Adrenal gland (tissue), 12 donors: ENCODE results near the gene AIFM3. TPM values are rescaled to one million over a fixed set of nuclear protein-coding genes. Genes with fewer than 3 reads are reported as not detected.
"Not testable (repeated sequence)": the region's sequence is repeated elsewhere in the genome, so short reads cannot be mapped to it uniquely, and the experiment has no call there.

Source experiments
- DNase-seq, 7 donors: peaks; one replicate each; pipeline ENCODE4 v3.0.0-alpha.2; 2019 to 2020
- H3K27ac ChIP-seq, 5 donors: fragments of 200-600 bp; sonication (generic) in 4 of 5; 1 replicate in 3 of 5; 2 replicates in 2 of 5; pipeline versions ENCODE4 v1.5.1 to v1.8.0; 2016 to 2020; ENCODE audit warnings: mild to moderate bottlenecking in 1 of 5
- H3K27me3 ChIP-seq: fragments of 200-600 bp; 2 replicates; pipeline ENCODE4 v1.8.0; 2021
- H3K36me3 ChIP-seq, 2 donors: fragments of 200-600 bp; replicated peaks in 1 of 2; 1 replicate in 1 of 2; 2 replicates in 1 of 2; pipeline versions ENCODE4 v1.5.1 to v1.8.0; 2018 to 2022
- H3K4me1 ChIP-seq, 2 donors: fragments of 200-600 bp; replicated peaks in 1 of 2; 1 replicate in 1 of 2; 2 replicates in 1 of 2; pipeline versions ENCODE4 v1.5.1 to v1.8.0; 2018 to 2021
- H3K4me3 ChIP-seq, 4 donors: fragments of 200-600 bp; sonication (generic) in 3 of 4; one replicate each; pipeline ENCODE4 v1.5.1; 2016 to 2018
- H3K9me3 ChIP-seq, 3 donors: fragments of 200-600 bp; sonication (generic) in 1 of 3; replicated peaks in 1 of 3; 1 replicate in 2 of 3; 2 replicates in 1 of 3; pipeline versions ENCODE4 v1.5.1 to v1.8.0; 2016 to 2021
- CTCF ChIP-seq, 6 experiments: fragments of 450-650 bp in 4 of 6; fragments of 200-600 bp in 2 of 6; sonication (generic) in 1 of 6; IDR thresholded peaks; 1 replicate in 5 of 6; 2 replicates in 1 of 6; pipeline versions ENCODE4 v1.5.1 to v1.8.0; 2016 to 2021; ENCODE audit warnings: antibody characterized with exemption in 6 of 6, mild to moderate bottlenecking in 2 of 6, moderate library complexity in 1 of 6
- POLR2A ChIP-seq, 2 donors: fragments of 450-650 bp; IDR thresholded peaks; one replicate each; pipeline ENCODE4 v1.6.1; 2017; ENCODE audit warnings: antibody characterized with exemption in 2 of 2, mild to moderate bottlenecking in 2 of 2, moderate library complexity in 1 of 2
- WGBS, 4 donors: extraction: QIAGEN DNeasy Blood & Tissue Kit in 2 of 4; methylation state at CpG; one replicate each; pipeline versions ENCODE4 v1.1.5 to v1.1.7; 2013 to 2017; 5-methylcytosine and 5-hydroxymethylcytosine counted together
- intact Hi-C, 2 donors: fragments of 100-400 bp; cut with DNase I; formaldehyde crosslinking; loops; one replicate each; pipeline versions ENCODE4 v1.14.1 to v1.15.0; 2022 to 2023
- polyA plus RNA-seq, 3 donors: library from polyadenylated mRNA; stranded (reverse); fragments of 200-250 nt in 2 of 3; fragments of 350-450 nt in 1 of 3; fragmentation: Illumina TruSeq in 1 of 3; extraction: RNeasy Lipid Tissue Mini Kit (QIAGEN cat#74804) in 1 of 3; gene quantifications; one replicate each; pipeline ENCODE4 v1.2.3, GENCODE V29; 2013 to 2014
- total RNA-seq, 9 donors: library from RNA; depleted of rRNA in 4 of 9; stranded (reverse); fragments of >200 nt in 4 of 9; fragments of 120-200 nt in 1 of 9; fragmentation: NEBNext Ultra II Directional in 1 of 9; extraction: Animal tissue kit (Norgen Biotek cat#: 25700) in 1 of 9; gene quantifications; one replicate each; pipeline versions ENCODE4 v1.1.0 to v1.2.4, GENCODE V29; 2013 to 2023
- donor health status: healthy with polysubstance abuse.
- donor health status: Bipolar disorder and iron deficiency.
- donor health status: DM: yes; HTN: yes; CAD: no.
- donor health status: DM: no; HTN: no; CAD: no.
- donor health status: DM: no; HTN: no; CAD: no.
- donor health status: DM: yes; HTN: yes; CAD: no.

AIFM3 gene
- total and polyA plus RNA-seq, 12 donors, result 0.37 to 9.1 (median 2.2) TPM

- no peak for DNase-seq
- Histone ChIP-seq H3K4me1 (peaks cover 15 to 46% of the 10 kb centered on the region in 2 donors), H3K9me3 (no peaks in the 10 kb centered on the region), H3K27ac (no peak overlapping the region), H3K36me3 (no peaks in the 10 kb centered on the region), H3K4me3 (no peak overlapping the region), H3K27me3 (no peaks in the 10 kb centered on the region)
- intact Hi-C loops, result no loop called here
- TF ChIP-seq POLR2A (IDR thresholded peaks at IDR 0.05), result no peak
- 40 to 90% (median 77%) methylated on average over 2 to 3 of the region's 3 CpGs for WGBS, 4 donors
Measured at GRCh38 chr22:20922141-20922751, 44.8 kb upstream of the AIFM3 start.

- Histone ChIP-seq H3K4me1 (peaks cover 0 to 41% of the 10 kb centered on the region in 2 donors), H3K27ac (no peak overlapping the region), H3K36me3 (no peaks in the 10 kb centered on the region), H3K9me3 (no peaks in the 10 kb centered on the region), H3K4me3 (no peak overlapping the region), H3K27me3 (no peaks in the 10 kb centered on the region)
- TF ChIP-seq CTCF (IDR thresholded peaks at IDR 0.05) (no peak), POLR2A (IDR thresholded peaks at IDR 0.05) (no peak)
- no peak for DNase-seq
- intact Hi-C loops, result no loop called here
- 89 to 96% (median 92%) methylated on average over 2 of the region's 2 CpGs for WGBS, 4 donors
Measured at GRCh38 chr22:20926243-20926642, 40.8 kb upstream of the AIFM3 start.

DNA sequence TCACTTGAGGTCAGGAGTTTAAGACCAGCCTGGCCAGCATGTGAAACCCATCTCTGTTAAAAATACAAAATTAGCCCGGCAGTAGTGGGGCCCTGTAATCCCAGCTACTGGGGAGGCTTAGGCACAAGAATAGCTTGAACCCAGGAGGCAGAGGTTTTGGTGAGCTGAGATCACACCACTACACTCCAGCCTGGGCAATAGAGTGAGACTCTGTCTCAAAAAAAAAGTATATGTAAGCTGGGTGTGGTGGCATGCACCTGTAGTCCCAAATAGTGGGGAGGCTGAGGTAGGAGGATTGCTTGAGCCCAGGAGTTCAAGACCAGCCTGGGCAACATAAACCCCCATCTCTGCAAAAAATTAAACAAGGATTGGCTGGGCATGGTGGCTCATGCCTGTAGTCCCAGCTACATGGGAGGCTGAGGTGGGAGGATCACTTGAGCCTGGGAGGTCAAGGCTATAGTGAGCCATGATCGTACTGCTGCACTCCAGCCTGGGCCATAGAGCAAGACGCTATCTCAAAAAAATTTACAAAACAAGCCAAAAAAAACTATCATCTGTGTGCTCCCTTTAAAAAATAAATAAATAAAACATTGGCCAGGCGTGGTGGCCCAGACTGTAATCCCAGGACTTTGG lies 39.0 kb upstream of the AIFM3 start:
- Histone ChIP-seq H3K27me3 (no peaks in the 10 kb centered on the region), H3K4me1 (peaks cover 4 to 34% of the 10 kb centered on the region in 2 donors), H3K9me3 (no peaks in the 10 kb centered on the region), H3K27ac (no peak overlapping the region), H3K4me3 (no peak overlapping the region), H3K36me3 (no peaks in the 10 kb centered on the region)
- no peak for TF ChIP-seq CTCF (IDR thresholded peaks at IDR 0.05)
- TF ChIP-seq POLR2A (IDR thresholded peaks at IDR 0.05), result no peak
- no peak for DNase-seq
- 58 to 77% (median 62%) methylated on average over 4 of the region's 4 CpGs for WGBS, 4 donors
- intact Hi-C loops, result no loop called here

- H3K4me3 ChIP-seq, result no peak overlapping the region
- no peaks in the 10 kb centered on the region for H3K27me3 ChIP-seq
- intact Hi-C loops, result no loop called here
- H3K27ac ChIP-seq, result no peak overlapping the region
- TF ChIP-seq POLR2A (IDR thresholded peaks at IDR 0.05) (no peak), CTCF (IDR thresholded peaks at IDR 0.05) (no peak)
- no peaks in the 10 kb centered on the region for H3K36me3 ChIP-seq
- 92 to 100% (median 95%) methylated on average over 4 of the region's 4 CpGs for WGBS, 4 donors
- peaks cover 4 to 34% of the 10 kb centered on the region in 2 donors for H3K4me1 ChIP-seq
- no peaks in the 10 kb centered on the region for H3K9me3 ChIP-seq
- no peak for DNase-seq
Measured at GRCh38 chr22:20928573-20928967, 38.5 kb upstream of the AIFM3 start.

- intact Hi-C loops, result no loop called here
Measured at GRCh38 chr22:20930004-20930403, 37.1 kb upstream of the AIFM3 start.

GRCh38 chr22:20930435-20930834 lies 36.6 kb upstream of the AIFM3 start:
- H3K4me1 ChIP-seq, result peaks cover 4 to 34% of the 10 kb centered on the region in 2 donors
- WGBS, 4 donors, result 92 to 98% (median 97%) methylated on average over 12 of the region's 12 CpGs
- intact Hi-C loops, result not testable (repeated sequence)

More at GRCh38 chr22:20930004-20930403, 37.1 kb upstream of the AIFM3 start:
- no peak for TF ChIP-seq CTCF (IDR thresholded peaks at IDR 0.05)
- TF ChIP-seq POLR2A (IDR thresholded peaks at IDR 0.05), result no peak
- Histone ChIP-seq H3K36me3 (peaks cover 0 to 7% of the 10 kb centered on the region in 2 donors), H3K4me3 (no peak overlapping the region), H3K4me1 (peaks cover 4 to 34% of the 10 kb centered on the region in 2 donors), H3K27ac (no peak overlapping the region), H3K9me3 (no peaks in the 10 kb centered on the region), H3K27me3 (no peaks in the 10 kb centered on the region)
- 79 to 95% (median 85%) methylated on average over 1 of the region's 1 CpG for WGBS, 4 donors
- DNase-seq, result no peak

More at GRCh38 chr22:20930435-20930834, 36.6 kb upstream of the AIFM3 start:
- not testable (repeated sequence) for H3K4me3 ChIP-seq, H3K9me3 ChIP-seq, DNase-seq, H3K27ac ChIP-seq, H3K27me3 ChIP-seq, H3K36me3 ChIP-seq
